Measurements from ENCODE around the gene MED12L. TPM values are rescaled to one million over a fixed set of nuclear protein-coding genes. Genes with fewer than 3 reads are reported as not detected.

MED12L gene
- total RNA-seq, 1 donor from 2014 or later = 1.5 TPM

DNA sequence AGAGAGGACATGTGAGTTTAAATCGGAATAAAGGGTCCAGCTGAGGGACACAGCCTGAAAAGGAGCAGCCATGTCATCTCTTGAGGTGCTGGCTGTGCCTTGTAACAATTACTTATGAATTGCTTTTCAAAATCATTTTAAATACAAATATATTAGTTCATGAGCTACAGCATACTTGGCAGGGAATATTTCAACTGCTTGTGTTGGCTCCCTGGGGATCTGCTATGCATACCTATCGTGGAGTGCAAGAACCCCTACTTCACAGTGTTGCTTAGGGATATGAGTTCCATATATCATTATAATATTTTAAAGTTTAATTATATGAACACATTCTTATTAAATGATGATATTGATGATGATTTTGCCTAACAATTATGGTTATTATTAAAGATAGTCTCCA, 212.0 kb downstream of the MED12L start:
- DNase-seq = no peak

DNA sequence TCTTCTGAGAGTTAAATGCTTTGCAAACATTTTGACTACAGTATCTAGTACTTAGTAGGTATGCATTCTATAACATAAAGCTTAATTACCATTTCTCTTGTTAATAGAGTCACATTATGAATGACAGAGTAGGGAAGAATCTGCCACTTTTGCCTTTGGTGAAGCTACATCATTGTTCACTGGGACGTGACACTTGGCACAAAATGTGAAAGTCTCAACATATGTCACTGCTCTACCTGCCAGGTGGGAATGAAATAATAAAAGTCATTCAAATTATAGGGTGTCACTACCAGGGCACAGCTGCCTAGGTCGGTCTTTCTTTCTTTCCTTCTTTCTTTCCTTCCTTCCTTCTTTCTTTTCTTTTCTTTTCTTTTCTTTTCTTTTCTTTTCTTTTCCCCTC, 213.5 kb downstream of the MED12L start:
- no peak for DNase-seq

DNA sequence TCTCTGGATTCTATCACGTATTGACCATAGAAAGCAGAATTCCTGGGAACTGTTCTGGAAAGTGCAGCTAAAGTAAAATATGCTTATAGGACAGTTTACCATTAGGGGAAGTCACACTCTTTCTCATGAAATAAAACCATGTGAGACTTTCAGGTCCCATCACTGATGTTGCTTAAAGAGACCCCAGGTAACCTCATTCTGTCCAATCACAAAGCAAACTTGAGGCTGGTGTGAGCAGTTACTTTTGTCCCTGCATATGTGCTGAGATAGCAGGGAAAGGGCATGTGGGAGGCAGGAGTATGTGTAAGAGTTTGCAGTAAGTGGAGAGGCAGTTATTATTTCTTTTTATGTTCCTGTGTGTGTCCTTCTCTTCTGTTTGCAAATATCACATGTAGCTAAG, 215.1 kb downstream of the MED12L start:
- DNase-seq = no peak

DNA sequence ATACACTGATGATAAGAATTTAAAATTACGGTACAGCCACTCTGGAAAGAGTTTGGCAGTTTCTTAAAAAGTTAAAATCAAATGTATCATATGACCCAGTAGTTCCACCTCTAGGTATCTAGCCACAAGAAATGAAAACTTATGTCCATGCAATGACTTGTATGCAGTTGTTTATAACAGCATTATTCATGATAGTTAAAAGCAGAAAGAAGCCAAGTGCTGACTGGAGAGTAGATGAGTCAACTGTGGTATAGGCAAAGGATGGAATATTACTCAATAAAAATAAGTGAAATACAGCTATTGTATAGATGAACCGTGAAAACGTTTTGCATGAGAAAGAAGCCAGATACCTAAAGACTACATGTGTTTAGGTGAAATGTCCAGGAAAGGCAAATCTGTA, 216.3 kb downstream of the MED12L start:
- no peak for DNase-seq

DNA sequence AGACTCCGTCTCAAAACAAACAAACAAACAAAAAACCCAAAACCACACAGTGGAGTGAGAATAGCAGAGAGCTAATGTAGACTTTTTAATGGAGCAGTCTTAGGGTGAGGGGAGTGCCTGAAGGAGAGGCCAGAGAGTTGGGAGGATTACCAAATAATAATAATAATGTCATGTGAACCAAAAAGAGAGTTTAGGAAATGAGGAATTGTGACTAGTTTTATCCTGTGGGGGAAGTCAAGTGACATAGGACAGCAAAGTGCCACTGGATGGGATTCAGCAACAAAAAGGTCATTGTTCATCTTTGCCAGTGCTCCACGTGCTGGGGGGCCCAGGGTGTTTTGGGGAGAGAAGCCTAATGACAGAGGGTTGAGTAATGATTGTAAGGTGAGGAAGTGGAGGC, 218.3 kb downstream of the MED12L start:
- DNase-seq = no peak

DNA sequence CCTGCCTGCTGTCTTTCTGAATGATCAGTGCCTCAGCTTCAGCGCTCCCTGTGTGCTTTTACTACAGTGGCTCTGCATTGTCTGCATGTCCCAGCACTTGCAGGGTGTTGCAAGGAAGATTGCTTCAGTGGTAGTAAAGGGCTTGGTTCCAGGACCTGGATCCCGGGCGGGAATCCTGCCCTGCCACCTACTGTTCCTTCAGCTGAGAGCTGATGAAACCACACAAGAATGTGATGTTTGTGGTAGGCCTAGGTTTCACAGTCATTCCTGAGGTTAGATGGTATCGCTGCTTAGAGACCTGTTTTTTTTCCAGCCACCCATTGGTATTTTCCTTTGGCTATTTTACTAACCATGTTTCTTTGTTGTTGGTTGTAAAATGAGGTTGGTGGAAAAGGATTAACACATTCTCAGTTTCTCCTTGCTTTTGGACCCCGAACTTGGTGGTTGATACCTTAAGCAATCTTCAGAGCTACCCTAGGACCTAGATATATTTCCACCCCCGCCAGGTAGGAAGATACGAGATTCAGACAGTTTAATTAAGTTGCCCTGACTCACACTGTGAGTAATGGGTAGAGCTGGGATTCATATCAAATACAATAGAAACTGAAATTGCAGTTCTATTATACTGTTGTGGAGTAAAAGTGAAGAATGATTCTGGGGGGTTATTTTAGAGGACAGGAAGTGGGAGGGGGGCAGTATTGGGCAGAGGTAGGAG, 219.8 kb downstream of the MED12L start:
- DNase-seq = peak; percentile 26

DNA sequence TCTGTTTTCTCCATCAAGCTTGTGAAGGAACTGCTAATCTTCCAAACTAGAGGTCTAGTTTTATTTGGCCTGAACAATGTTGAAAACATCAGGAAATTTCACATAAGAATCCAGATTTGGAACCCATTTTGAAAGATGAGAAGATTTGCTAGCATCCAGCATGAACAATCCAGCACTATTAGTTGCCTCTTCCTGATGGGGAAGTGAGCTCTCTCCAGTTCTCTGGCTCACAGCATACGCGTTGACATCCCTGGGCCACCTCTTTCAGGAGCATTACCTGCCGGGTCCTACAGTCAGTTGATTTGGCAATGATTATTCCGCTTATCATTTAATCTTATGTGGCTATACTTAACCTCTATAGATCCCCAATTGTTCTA, 220.3 kb downstream of the MED12L start:
- no peak for DNase-seq

DNA sequence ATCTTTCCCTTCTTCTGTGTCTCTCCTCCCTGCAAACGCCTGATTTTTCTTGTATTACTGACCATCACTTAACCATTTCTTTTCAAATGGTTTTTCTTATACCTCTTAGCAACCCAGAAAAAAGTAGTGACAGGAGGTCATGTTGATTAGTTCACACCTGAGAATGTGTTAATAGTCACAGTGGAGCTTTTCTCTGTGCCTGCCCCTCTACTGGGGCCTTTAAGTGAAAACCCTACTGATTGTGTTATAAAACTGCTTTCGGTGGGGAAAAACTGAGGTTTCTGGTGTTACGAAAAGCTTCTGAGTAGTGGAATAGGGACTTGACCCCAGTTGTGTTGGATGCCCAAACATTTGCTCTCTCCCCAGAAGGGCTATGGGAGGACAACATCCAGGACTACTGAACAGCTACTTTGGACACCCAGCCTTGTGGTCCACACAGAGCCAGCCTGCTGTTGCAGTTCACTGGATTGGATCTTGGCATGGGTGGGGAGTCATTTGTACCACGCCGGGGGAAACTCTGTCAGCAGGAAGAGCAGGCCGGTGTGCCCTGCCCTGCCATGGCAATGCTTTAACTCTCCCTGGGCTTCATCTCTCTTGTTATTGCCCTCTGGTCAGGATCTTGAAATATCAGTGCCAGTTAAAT, 220.8 kb downstream of the MED12L start:
- no peak for DNase-seq

DNA sequence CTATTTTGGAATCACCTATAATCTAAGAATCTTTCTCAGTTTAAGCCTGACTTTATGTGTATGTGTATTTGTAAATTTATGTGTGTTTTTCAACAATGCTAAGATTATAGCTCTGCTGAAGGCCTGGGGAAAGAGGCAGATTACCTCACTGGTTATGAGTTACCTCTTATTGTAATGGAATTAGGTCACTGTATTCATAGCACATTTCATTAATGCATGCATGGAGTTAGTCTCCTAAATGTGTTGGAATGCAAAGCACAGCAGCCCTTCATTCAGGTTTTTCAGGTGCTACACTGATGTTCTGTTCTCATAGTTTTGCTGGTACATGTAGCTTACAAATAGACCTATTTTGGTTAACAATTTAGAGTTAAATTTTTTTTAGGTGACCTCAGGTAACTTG, 221.7 kb downstream of the MED12L start:
- no peak for DNase-seq

DNA sequence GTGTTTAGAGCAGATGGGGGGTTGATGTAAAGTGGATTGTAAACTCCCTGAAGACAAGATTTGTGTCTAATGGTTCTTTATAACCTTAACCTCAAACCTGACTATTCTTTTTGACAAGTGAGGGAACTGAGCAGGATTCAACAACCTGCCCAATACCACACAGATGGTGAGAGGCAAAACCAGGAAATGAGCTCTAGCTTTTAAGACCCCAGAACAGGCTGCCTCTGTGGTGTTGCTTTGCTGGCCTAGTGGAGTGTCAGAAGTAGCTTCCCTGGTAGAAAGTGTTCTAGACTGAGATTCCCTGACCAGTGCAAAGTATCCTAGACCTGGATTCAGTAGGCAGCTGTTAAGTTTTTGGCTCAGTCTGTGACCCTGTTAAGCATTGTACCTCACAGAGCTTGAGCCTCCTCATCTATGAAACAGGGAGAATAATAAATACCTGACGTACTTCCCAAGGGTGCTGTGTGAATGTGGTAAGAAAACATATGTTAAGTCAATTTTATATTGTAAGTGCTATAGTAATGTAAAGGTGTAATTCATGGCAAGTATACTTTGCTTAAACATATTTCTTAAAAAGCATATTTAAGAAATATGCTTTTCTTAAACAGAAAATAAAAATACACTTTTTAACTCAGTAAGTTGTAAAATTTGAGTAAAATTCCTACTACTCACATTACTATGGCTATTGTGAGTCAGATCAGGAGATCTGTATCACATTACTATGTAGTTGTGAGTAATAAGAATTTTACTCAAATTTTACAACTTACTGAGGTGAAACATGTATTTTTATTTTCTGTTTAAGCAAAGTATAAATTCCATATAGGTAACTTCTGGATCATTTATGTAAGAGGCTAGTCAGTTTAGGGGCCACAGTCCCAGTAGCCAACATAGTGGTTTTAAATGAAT, 222.4 kb downstream of the MED12L start:
- DNase-seq = no peak

DNA sequence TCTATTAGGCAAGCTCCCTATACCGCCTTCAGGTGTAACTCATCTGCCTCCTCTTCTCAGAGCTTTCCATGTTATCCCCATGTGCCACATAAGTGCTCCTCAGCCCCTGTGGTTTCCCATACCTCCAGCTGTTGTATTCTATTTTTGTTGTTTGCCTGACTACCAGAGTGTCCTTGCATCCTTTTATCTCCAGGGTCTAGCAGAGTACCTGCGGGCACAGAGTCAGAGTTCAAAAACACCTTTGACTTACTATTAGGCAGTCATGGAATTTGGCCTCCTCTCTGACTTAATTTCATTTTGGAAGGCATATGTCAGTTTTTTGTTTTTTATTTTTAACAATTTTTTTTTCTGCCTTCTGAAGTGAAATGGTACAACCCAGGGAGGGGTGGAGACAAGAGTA, 224.1 kb downstream of the MED12L start:
- no peak for DNase-seq

DNA sequence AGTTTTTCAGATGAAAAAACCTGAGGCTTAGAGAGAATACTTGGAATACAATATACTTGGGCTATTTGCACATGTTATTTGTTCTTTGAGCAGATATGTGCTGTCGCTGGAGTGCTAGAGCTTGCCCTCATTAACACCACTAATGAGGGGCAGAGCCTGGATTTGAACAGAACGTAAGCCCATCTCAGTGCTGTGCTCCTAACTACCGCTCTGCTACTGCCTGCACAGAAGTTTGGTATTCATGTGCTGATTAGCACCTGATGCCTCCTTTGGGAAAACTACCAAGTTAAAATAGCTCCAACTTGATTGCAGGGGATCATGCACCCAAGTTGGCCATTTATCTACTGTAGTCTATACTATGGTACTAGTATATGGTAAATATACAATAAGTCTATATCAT, 227.5 kb downstream of the MED12L start:
- DNase-seq = no peak

DNA sequence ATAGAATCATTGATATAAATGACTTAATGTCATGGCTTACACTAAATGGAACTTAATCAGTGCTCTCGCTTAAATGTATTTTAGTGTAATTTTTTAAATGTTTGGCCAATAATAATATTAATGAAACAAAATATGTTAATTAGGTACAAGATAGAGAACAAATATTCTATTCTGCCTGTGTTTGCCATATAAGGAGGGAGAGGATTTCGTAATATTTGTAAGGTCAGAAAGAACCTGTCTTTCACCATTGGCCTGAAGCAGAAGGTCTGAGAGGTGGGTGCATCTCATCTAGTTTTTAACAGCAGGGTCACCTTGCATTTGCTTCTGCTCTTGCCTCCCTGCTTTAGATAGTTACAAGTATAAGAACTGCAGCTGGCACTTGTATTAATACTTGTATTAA, 228.7 kb downstream of the MED12L start:
- no peak for DNase-seq

DNA sequence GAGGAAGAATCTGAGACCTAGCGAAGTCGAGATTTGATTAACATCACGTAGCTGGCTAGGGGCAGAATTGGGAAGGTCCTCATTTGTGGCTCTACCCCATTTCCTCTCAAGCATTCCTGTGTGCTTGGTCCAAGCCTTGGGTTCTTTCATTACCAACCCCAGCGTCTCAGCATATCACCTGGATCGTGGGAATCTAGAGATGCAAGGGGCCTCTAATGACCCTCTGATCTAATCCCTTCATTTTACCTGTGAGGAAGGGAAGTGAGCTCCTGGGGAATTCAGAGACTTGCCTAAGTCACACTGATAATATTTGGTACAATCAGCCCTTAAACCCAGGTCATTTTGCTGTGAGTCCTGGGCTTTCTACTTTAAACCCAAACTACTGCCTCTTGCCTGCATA, 229.1 kb downstream of the MED12L start:
- DNase-seq = no peak

DNA sequence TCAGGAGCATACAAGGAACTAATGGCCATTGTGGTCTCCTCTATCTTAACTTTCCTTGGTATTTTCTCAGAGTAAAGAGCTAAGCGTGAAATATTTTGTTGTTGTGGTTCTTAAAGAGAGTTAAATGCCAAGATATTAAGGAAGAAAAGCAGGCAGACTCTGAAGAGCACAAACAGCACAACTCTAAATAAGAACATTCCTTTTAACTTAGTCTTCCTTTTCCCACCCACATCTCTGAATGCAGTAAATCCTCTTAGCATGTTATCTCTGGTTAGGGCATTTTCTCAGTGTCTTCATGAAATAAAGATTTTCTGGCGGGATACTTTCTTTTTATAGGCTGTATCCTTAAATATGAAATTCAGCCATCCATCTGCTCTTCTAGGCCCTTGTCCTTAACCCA, 229.7 kb downstream of the MED12L start:
- DNase-seq = no peak

DNA sequence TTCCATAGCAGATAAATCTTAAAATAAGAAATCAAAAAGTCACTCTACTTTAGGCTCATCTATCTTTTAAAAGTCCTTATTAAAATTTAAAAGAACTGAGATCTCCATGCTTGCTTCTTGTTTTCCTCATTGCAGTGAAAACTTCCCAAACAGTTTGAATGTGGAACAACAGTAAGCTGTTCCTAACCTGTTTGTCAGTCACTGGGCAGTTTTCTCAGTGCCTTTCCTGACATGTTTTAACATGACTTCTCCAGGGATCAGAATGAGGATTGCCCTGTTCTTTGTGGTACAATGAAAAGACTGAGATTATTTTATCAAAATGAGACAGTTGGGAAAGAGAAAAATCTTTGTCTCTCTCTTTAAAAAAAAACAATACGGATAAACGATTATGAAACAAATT, 230.4 kb downstream of the MED12L start:
- DNase-seq = no peak

DNA sequence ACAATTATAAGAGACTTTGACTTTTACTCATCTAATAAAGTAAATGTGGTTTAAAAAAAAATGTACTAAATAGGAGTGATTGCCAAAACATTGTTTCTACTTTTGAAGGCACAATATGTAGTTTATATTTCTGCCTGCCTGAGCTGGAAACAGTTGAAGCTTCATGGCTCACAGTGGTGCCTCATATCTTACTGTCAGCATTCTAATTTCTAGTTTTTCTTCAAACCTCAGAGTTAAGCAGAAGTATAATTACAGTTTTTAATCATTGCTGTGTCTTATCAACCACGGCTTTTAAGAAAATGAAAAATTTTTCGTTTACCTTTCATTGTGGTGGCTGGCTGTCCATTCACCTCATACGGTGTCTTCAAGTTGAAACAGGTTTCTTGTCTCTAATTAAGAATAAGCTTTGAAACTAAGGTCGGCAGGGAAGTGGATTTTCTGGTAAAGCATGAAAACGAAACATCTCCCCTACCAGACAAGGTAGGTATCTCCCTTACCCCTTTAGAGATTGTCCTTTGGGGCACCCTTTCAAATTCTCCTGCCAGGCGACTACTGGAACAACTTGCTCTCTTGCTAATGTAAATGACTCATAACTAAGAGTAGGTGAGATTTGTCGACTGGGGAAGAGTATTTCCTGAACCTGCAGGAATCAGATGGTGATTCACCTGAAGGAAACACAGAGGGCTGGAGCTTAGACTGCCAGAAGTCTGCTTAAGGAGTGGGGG, 231.0 kb downstream of the MED12L start, which contains the start of gene GPR87:
Gene GPR87, minus strand, starts transcription at position 554 of the 725 bp plus-strand sequence. CDS start 16,720 bp downstream, outside the sequence.
- DNase-seq = no peak

DNA sequence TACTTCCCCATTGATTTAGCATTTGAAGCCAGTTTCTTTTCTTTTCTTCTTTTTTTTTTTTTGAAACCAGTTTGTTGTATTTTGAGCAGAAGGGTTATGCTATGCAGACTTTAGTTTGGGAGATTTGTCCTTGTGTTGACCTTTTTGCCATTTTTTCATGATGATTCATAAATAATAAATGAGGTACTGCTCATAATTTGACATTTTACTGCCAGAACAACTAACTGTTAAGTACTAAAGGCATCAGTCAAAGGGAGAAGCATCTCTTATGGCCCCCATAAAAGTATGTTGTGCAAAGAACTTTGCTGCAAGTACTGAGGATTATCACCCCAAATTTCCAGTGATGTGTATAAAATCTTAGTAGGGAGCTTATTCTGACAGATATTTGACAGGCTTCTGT, 232.8 kb downstream of the MED12L start:
- no peak for DNase-seq

DNA sequence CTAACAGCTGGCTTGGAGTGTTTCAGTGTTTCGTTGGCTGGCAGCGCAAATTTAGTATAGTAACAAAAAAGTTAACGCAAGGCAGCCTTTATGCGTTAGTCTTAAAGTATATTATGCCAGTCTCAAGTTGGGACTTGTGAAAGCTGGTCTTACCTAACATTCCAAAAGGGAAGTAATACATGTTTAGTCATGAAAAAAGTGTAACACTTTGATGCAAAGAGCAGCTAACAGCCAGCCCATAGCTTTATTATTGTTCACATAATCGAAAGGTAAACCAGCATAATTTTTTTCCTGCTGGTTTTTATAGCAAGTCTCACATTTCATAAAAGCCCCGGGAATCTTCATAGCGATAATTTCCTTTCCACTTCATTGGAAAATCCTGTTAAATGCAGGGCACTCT, 233.5 kb downstream of the MED12L start:
- DNase-seq = no peak

DNA sequence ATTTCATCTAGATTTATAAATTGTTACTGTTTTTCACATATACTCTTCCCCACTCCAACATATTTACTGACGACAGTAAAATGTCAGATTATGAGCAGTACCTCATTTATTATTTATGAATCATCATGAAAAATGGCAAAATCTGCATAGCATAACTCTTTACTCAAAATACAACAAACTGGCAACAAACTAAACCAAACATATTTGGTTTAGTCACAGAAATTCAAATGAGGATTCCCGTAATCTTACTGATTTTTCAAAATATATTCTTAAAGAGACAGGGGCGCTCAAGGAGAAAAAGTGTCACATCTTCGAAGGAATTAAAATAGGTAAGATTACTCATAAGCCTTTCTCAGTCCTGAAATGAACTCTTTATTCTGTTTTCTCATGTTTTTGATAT, 234.2 kb downstream of the MED12L start:
- no peak for DNase-seq

DNA sequence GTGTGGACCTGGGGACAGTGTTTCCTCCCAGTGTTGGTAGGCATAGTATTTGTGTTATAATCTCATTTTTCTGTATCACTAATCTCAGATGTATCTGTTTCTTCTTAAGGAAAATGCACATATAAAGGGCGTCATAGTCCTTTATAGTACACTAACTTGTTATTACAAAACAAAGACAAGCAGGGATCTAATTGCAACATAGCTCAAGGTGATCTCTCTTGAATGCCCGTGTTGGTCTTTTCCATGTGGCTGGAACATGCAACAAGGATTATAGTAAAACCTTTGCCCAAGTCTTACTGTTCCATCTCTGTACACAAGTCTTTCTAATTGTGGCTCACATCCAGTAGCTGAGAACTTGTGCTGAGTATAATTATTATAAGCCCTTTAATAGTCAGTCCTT, 234.7 kb downstream of the MED12L start:
- DNase-seq = no peak

DNA sequence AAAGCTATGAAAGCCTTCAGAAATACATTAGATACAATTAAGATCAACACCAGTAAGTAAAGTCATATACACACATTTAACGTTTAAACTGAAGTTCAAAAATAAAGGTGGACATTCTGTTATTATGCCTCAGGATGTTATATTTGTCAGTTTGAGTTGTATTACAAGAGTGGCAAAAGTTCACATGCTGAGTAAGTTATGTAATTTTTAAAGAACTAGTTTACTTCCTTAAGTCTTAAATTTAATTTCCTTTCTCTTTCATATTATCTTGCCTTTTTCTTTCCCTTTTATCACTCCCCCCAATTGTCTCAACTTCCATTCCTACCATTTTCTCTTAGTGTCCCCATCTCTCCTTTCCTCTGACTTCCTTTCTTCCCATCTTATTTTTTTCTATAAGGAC, 236.1 kb downstream of the MED12L start:
- no peak for DNase-seq

DNA sequence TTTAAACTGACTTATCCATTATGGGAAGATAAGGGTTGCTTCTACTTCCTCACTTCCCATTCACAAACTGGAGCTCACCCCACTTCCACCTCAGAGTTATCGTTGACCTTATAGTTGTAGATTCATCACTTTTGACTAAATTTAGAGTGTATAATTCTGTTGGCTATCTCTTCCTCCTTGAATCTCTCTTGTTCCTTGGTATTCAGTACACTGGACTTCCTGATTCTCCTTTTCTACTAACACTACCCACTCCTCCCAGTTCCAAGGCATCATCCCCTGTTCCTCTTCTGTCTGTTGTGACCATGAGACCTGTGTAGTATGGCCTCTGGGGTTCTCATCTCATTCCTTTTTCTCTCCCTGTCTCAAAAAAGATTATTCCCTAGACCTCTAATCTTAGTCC, 237.0 kb downstream of the MED12L start:
- DNase-seq = no peak

All from skin of body (tissue), 2 donors.